Measurements from ENCODE around the gene TMCO4.
"Not testable (repeated sequence)": the region's sequence is repeated elsewhere in the genome, so short reads cannot be mapped to it uniquely, and the experiment has no call there.

The TMCO4 gene

GRCh38 chr1:19655718-19656080, 144.0 kb downstream of the TMCO4 start:
- no peak for DNase-seq (ENCODE audit: low read depth)

DNA sequence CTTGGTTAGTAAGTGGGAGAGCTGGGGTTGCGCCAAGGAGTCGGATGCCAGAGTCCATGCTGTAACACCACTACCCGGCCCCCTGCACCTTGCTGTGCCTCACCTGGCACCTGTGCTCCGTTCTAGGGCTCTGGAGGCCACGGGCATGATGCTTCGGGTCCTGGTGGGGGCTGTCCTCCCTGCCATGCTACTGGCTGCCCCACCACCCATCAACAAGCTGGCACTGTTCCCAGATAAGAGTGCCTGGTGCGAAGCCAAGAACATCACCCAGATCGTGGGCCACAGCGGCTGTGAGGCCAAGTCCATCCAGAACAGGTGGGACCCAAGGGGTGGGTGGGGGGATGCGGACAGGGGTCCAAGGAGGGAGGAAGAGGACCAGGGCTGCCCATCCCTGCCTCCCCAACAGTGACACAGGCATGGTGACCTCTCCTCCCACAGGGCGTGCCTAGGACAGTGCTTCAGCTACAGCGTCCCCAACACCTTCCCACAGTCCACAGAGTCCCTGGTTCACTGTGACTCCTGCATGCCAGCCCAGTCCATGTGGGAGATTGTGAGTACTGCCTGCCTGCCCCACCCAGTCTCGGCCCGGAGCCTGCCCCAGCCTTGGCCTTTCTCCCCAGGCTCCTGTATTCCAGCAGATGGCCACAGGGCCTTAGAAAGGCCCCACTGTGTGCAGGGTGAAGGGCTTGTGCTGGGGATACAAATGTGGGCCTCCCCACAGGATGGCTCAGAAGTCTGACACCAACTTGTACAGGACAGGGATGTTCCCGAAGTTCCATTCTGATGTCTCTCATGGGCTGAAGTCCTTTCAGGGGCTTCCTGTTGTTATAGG, 144.6 kb downstream of the TMCO4 start:
- DNase-seq (ENCODE audit: low read depth): no peak

DNA sequence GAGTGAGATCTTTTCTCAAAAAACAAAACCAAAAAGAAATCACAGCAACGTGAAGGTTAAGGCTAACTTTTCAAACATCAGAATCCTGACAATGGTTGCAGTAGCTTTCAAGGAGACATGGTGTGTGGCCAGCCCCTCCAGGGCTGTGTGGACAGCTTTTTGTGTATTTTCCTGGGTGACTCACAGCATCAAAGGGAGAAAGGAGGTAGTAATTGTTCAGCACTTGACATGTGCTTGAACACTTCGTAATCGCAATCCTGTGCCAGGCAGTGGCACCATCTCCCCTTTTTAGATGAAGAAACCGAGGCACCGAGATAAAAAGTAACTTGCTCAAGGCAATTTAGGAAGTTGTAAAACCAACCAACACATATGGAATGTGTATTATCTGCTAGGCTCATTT, 145.3 kb downstream of the TMCO4 start:
- DNase-seq (ENCODE audit: low read depth): no peak

DNA sequence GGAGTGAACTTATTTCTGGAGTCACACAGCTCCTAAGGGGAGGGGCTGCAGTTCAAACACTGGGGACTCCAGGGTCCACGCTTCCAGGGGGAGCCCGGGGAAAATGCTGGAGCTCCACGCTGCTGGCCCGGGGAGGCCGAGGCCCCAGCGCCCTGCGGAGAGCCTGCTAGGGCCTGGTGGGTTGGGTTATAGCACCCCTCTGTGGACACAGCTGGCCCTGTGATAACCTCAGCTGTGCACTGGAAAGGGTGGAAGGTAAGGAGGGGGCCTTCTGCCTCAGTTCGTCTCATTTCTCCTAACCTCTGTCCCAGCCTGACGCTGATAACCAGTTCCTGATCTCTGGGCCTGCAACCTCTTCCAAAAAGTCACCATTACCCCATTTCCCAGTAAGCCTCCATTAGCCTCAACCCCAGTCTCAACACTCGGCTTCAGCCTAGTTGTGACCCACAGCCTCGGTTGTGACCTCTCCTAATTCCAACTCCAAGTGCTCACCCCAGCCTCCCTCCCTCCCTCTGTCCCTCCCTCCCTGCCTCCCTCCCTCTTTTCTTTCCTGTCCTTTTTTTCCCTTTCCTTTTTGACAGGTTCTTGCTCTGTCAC, 148.5 kb downstream of the TMCO4 start:
- DNase-seq (ENCODE audit: low read depth): no peak

DNA sequence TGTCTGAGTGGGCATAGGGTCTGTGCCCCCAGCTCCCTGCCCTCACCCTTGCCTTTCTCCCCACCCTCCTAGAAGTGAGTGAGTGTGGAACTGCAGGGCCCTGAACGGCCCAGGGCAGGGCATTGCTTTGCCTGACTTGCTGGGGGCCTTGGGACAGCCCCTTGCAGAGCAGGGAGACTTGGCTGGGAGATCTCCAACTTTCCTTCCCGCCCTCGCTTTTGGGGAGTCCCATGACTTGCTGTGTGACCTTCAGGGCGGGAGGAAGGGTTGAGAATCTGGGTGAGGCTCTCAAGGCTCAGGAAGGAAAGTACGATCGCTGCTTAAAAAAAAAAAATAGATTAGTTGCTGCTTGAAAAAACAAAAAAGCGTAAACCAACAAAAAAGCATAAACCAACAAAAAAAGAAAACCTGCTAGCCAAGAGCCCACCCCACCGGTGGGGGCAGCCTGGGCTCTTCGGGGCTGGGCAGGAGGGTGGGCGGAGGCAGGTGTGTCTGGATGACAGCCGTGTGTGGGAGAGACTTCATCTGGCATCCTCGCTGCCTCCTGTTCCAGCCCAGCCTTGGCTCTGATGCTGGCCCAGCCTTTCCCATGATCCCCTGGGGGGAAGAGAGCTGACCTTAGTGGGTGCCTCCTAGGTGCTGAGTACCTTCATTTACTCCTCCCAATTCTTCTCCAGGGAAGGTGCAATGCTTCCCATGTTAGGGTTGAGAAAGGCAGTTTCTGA, 149.1 kb downstream of the TMCO4 start:
- DNase-seq (ENCODE audit: low read depth): no peak

DNA sequence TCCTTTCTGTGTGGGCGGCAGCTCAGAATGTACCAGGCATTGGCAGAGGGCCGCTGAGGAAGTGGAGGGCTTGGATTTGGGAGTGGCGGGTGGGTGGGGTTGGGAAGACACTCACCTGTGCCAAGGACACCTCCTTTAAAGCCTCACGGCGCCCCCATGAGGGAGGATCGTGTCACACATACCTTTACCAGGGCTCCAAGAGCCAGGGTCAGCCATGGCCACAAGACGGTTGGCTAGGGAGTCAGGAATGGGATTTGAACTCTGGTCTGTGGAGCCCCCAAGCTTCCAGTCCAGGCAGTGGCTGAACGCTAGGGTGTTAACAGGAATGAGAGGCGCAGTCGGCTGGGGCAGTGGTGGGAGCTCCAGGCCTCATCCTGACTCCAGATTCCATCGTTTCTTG, 151.0 kb downstream of the TMCO4 start:
- DNase-seq (ENCODE audit: low read depth): no peak

- DNase-seq (ENCODE audit: low read depth): no peak
Measured at GRCh38 chr1:19648239-19648638, 151.5 kb downstream of the TMCO4 start.

DNA sequence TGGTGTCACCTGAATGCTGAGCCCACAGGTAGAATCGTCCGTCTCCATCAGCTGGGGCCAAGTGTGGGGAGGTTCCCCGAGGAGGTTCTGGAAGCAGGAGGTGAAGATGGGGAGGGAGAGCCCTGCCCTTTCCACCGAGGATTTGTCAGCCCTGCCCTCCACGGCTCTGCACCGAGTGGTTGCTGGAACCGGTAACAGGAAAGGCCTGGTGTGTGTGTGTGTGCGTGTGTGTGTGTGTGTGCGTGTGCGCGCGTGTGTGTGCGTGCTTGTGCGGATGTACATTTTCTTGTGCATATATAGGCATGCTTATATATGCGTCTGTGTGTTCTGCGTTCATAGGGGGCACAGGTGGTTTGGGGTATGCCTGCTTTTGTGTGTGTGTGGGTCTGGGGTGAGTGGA, 152.1 kb downstream of the TMCO4 start:
- no peak for DNase-seq (ENCODE audit: low read depth)

- no peak for DNase-seq (ENCODE audit: low read depth)
Measured at GRCh38 chr1:19646377-19647319, 153.1 kb downstream of the TMCO4 start.

DNA sequence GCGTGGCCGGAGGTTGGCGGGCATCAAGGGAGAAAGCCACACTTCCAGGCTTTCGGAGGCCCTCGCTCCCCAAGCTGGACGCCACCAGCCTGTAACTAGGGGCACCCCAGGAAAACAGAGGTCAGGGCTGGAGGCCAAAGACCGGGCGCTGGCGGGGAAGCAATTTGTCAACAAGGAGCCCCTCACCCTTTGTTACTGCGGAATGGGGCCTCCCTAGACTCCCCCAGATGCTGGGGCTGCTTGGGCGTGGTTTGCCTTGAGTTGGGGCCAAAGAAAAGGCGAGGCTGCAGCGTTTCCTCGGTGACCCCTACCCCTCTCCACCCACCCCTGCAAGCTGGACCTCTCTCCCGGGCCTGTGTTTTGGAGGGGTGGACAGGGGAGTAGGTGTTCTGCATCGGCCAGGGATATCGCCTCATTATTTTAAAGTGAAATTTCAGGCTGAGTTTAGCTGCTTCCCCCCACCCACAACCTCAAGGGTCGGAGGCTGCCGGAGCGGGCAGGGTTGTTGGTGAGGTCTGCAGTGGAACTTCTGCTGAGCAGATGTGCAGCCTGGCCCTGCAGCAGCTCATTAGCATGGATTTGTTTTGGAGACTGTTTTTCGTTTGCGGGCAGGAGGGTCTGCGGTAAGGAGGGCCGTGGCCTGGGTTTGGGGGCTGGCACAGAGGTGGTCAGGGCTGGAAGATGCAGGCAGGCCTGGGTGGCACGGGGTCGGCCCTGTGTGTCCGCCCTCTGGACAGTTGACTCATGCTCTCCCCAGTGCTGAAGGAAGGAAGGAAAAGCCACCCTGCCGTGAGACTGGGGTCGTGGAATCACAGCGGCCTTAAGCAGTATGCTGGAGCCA, 154.1 kb downstream of the TMCO4 start:
- no peak for DNase-seq (ENCODE audit: low read depth)

DNA sequence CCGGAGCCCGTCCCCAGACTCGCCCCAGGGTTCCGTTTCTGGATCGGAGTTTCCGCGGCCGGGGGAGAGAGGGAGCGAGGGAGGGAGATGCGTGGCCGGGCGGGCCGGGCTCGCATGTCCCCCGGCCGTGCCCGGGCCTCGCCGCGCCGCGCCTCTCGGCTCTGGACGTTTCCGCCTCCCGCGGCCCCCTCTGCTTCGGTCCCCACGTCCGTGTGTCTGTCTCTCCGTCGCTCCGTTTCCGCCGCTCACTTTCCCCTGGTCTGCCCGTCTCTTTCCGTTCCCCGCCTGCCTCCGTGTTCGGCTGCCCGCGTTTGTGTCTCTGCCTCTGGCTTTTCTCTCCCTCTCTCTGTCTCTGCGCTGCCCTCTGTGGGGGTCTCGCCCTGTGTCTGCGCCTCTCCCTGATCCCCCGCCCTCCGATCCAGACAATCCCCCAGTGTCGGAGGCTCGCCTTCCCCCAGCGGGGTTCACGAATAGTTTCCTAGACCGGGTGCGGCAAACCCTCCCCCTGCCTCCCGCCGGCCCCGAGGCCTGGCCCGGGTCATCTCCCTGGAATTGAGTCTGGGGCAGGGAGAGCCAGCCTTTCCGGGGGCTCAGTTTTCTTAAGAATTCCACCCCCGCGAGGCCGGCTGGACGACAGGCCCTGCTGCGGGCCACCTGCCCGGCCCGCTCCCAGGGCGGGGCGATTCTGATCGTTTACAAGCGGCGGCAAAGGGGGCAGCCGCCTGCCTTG, 154.9 kb downstream of the TMCO4 start:
- no peak for DNase-seq (ENCODE audit: low read depth)

- no peak for DNase-seq (ENCODE audit: low read depth)
Measured at GRCh38 chr1:19644395-19644680, 155.4 kb downstream of the TMCO4 start.

GRCh38 chr1:19643602-19644394, 155.9 kb downstream of the TMCO4 start, which contains the start of gene NBL1:
TSS of gene NBL1 (plus strand) at chr1:19644311. CDS start at chr1:19655031, 10,720 bp downstream.
- no peak for DNase-seq (ENCODE audit: low read depth)

DNA sequence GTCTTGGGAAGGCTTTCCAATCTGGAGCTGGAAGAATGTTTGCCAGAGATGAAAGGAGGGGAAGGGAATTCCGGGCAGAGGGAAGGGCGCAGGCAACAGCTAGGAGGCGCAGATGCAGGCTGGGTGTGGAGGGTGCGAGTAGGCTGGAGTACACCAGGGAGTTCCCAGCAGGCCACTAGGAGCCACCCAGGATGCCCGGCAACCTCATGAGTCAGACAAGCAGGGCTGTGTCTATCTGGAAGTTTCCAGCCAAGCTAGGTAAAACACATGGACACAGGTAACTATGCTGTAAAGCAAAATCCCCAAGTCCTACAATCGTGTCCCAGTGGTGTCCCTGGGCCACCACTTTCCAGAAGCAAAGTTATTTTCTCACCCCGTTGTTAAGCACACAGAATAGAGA, 156.6 kb downstream of the TMCO4 start:
- no peak for DNase-seq (ENCODE audit: low read depth)

GRCh38 chr1:19640363-19641316, 159.1 kb downstream of the TMCO4 start:
- DNase-seq (ENCODE audit: low read depth): no peak

DNA sequence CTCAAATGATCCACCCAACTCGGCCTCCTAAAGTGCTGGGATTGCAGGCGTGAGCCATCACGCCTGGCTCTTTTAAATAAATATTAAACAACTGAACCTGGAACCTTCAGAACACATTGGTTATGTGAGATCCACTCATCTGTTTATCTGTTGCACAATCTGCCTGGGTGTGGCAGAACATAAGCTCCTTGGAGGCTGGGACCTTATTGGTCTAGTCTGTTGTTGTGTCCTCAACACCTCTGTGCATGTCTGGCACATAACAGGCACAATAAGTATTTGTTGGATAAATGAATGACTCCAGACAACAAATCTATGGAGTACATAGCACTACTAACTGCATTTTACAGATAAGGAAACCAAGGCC, 159.7 kb downstream of the TMCO4 start:
- no peak for DNase-seq (ENCODE audit: low read depth)

- not testable (repeated sequence) for DNase-seq (ENCODE audit: low read depth)
Measured at GRCh38 chr1:19639228-19639627, 160.5 kb downstream of the TMCO4 start.

GRCh38 chr1:19637606-19638005, 162.1 kb downstream of the TMCO4 start:
- no peak for DNase-seq (ENCODE audit: low read depth)

GRCh38 chr1:19636749-19637148, 163.0 kb downstream of the TMCO4 start:
- DNase-seq (ENCODE audit: low read depth): not testable (repeated sequence)
